ENCODE results near the gene EXOSC7.

- no peak for TF ChIP-seq CTCF (IDR thresholded peaks at IDR 0.05 in 4 of 5, conservative IDR thresholded peaks at IDR 0.05 in 1 of 5)
- TF ChIP-seq POLR2A (IDR thresholded peaks at IDR 0.05), result no peak
Measured at GRCh38 chr3:44991326-44991725, 15.3 kb downstream of the EXOSC7 start.
